Endothelial cell of umbilical vein (primary cell): ENCODE measurements around the gene RTEL1. TPM values are rescaled to one million over a fixed set of nuclear protein-coding genes. Genes with fewer than 3 reads are reported as not detected.

Experiments used
- BruUV-seq: library from RNA; stranded (reverse); fragments of 400-500 nt; replicated peaks from 2 replicates; lab custom pipeline; 2021; lab: Mats Ljungman, UMichigan
- CTCF ChIA-PET: fragments of 300-600, 350-600 bp; sonication (Branson Sonifier 250); formaldehyde crosslinking; loops from one replicate; lab custom pipeline; 2021; ENCODE audit warnings: antibody characterized with exemption, inconsistent platforms; lab: Charles Lee
- POLR2A ChIA-PET: fragments of 300-600, 350-600 bp; sonication (Branson Sonifier 250); formaldehyde crosslinking; loops from one replicate; lab custom pipeline; 2021; ENCODE audit warnings: antibody characterized with exemption, inconsistent platforms; lab: Charles Lee
- DNase-seq: peaks from one replicate; pipeline ENCODE4 v3.0.0-alpha.2; 2011; ENCODE audit warnings: low read depth, low spot score
- FAIRE-seq: peaks from 2 replicates; lab custom pipeline; 2011; peaks lifted over from hg19 to GRCh38; lab: Jason Lieb, UNC
- H2AFZ ChIP-seq: 2 replicates; pipeline ENCODE4 v1.6.0; 2012; ENCODE audit warnings: low read depth, low read length, control low read depth, inconsistent platforms
- H3K27ac ChIP-seq: 2 replicates; pipeline ENCODE4 v1.5.1; 2011; ENCODE audit warnings: low read depth, mild to moderate bottlenecking, control low read depth, low read length, moderate library complexity; ENCODE audit not compliant: insufficient read depth
- H3K27me3 ChIP-seq, 2 experiments: 2 replicates each; pipeline versions ENCODE4 v1.6.0 to v1.6.1; 2011; ENCODE audit warnings: low read length in 2 of 2, mixed read lengths in 1 of 2; ENCODE audit not compliant: control insufficient read depth in 2 of 2, insufficient read depth in 2 of 2
- H3K36me3 ChIP-seq, 2 experiments: 2 replicates in 1 of 2; 3 replicates in 1 of 2; pipeline ENCODE4 v1.5.1; 2011; ENCODE audit warnings: low read length in 2 of 2, mild to moderate bottlenecking in 1 of 2, moderate library complexity in 1 of 2; ENCODE audit not compliant: control insufficient read depth in 2 of 2, insufficient read depth in 2 of 2; ENCODE audit errors: extremely low read depth in 1 of 2
- H3K4me1 ChIP-seq: 3 replicates; pipeline ENCODE4 v1.5.1; 2011; ENCODE audit warnings: mild to moderate bottlenecking, low read length; ENCODE audit not compliant: control insufficient read depth, insufficient read depth; ENCODE audit errors: extremely low read depth
- H3K4me2 ChIP-seq: 2 replicates; pipeline ENCODE4 v1.6.1; 2011; ENCODE audit warnings: low read length, control low read depth, mixed read lengths; ENCODE audit not compliant: insufficient read depth
- H3K4me3 ChIP-seq, 3 experiments: fragments of 200-600 bp in 1 of 3; sonication (generic), shearing (Covaris generic) in 1 of 3; replicated peaks in 1 of 3; 2 replicates each; pipeline ENCODE4 v1.5.1; 2011 to 2016; ENCODE audit warnings: control low read depth in 3 of 3, low read length in 3 of 3, mild to moderate bottlenecking in 2 of 3, inconsistent platforms in 1 of 3, low read depth in 1 of 3, moderate library complexity in 1 of 3; ENCODE audit not compliant: insufficient read depth in 1 of 3
- H3K79me2 ChIP-seq: 2 replicates; pipeline ENCODE4 v1.6.0; 2012; ENCODE audit warnings: low read length, inconsistent platforms; ENCODE audit not compliant: control insufficient read depth, insufficient read depth
- H3K9ac ChIP-seq: replicated peaks from 2 replicates; pipeline ENCODE3; 2011; ENCODE audit warnings: low read length, control low read depth; ENCODE audit not compliant: insufficient read depth; ENCODE audit errors: extremely low read depth
- H3K9me1 ChIP-seq: replicated peaks from 3 replicates; pipeline ENCODE4 v1.6.0; 2011; ENCODE audit warnings: mild to moderate bottlenecking, low read length; ENCODE audit not compliant: control insufficient read depth, insufficient read depth; ENCODE audit errors: extremely low read depth
- H3K9me3 ChIP-seq: replicated peaks from 2 replicates; pipeline ENCODE4 v1.5.1; 2012; ENCODE audit warnings: low read length, inconsistent platforms; ENCODE audit not compliant: control insufficient read depth, insufficient read depth
- H4K20me1 ChIP-seq: replicated peaks from 2 replicates; pipeline ENCODE3; 2011; ENCODE audit warnings: mild to moderate bottlenecking, low read length; ENCODE audit not compliant: control insufficient read depth, insufficient read depth; ENCODE audit errors: extremely low read depth
- EZH2 ChIP-seq: IDR thresholded peaks from 2 replicates; pipeline ENCODE4 v1.6.1; 2012; ENCODE audit warnings: borderline replicate concordance, low read depth, mild to moderate bottlenecking, moderate library complexity, low read length, inconsistent platforms; ENCODE audit not compliant: severe bottlenecking
- FOS ChIP-seq: IDR thresholded peaks from 2 replicates; pipeline ENCODE4 v1.6.1; 2011; ENCODE audit warnings: mild to moderate bottlenecking, low read length, moderate library complexity, borderline replicate concordance; ENCODE audit not compliant: insufficient read depth
- GATA2 ChIP-seq: IDR thresholded peaks from 2 replicates; pipeline ENCODE4 v1.7.0; 2011; ENCODE audit warnings: low read depth, mild to moderate bottlenecking, moderate library complexity, mixed read lengths, low read length; ENCODE audit not compliant: insufficient read length, insufficient read depth
- JUN ChIP-seq: IDR thresholded peaks from 2 replicates; pipeline ENCODE4 v1.6.1; 2011; ENCODE audit warnings: borderline replicate concordance, low read depth; ENCODE audit not compliant: insufficient read length, insufficient read depth
- MYC ChIP-seq: IDR thresholded peaks from one replicate; pipeline ENCODE4 v1.6.1; 2011; ENCODE audit warnings: mild to moderate bottlenecking, low read depth, low read length
- POLR2A ChIP-seq: IDR thresholded peaks from 2 replicates; pipeline ENCODE4 v1.6.1; 2012; ENCODE audit warnings: low read depth, mild to moderate bottlenecking, control low read depth, low read length
- POLR2AphosphoS5 ChIP-seq: IDR thresholded peaks from 2 replicates; pipeline ENCODE4 v1.6.1; 2012; ENCODE audit warnings: low read depth, mild to moderate bottlenecking, control low read depth, low read length, moderate library complexity; ENCODE audit not compliant: insufficient read depth
- dilution Hi-C: fragments of 300-500 bp; cut with MboI; formaldehyde crosslinking; loops from one replicate; pipeline ENCODE4 v1.15.0; 2019; ENCODE audit warnings: low sequenced_read_pairs; ENCODE audit not compliant: extremely low pct_ligation_motif_present
- intact Hi-C: fragments of 100-400 bp; cut with micrococcal nuclease; formaldehyde crosslinking; loops from one replicate; pipeline ENCODE4 v1.10.0; 2022
- polyA plus RNA-seq, 4 experiments: library from polyadenylated mRNA; depleted of rRNA in 3 of 4; stranded (reverse) in 3 of 4; unstranded in 1 of 4; fragments of >200 nt; gene quantifications; 2 replicates each; pipeline versions ENCODE4 v1.2.1 to v1.2.3, GENCODE V29; 2011 to 2012; ENCODE audit warnings: missing spikeins in 1 of 4
- total RNA-seq: library from RNA; stranded (reverse); gene quantifications from 2 replicates; pipeline ENCODE4 v1.2.3, GENCODE V29; 2021
- TF ChIP-seq, protein P1 (sequence below), 2 donors: IDR thresholded peaks; 1 replicate in 1 of 2; 2 replicates in 1 of 2; pipeline ENCODE4 v1.5.1; 2011; ENCODE audit warnings: low read length in 2 of 2, mild to moderate bottlenecking in 2 of 2, moderate library complexity in 2 of 2, control low read depth in 1 of 2, inconsistent platforms in 1 of 2, low read depth in 1 of 2; ENCODE audit not compliant: insufficient read depth in 1 of 2; ENCODE audit errors: extremely low read depth in 1 of 2
- TF ChIP-seq, protein P2 (sequence below): IDR thresholded peaks from 2 replicates; pipeline ENCODE4 v1.6.1; 2011; ENCODE audit not compliant: insufficient read depth, insufficient read length

The RTEL1 gene
- total and polyA plus RNA-seq, 2 donors (not counting 3 experiments of a cell fraction or from before 2014, with no cell fraction given): 17.0 to 44.9 TPM

DNA sequence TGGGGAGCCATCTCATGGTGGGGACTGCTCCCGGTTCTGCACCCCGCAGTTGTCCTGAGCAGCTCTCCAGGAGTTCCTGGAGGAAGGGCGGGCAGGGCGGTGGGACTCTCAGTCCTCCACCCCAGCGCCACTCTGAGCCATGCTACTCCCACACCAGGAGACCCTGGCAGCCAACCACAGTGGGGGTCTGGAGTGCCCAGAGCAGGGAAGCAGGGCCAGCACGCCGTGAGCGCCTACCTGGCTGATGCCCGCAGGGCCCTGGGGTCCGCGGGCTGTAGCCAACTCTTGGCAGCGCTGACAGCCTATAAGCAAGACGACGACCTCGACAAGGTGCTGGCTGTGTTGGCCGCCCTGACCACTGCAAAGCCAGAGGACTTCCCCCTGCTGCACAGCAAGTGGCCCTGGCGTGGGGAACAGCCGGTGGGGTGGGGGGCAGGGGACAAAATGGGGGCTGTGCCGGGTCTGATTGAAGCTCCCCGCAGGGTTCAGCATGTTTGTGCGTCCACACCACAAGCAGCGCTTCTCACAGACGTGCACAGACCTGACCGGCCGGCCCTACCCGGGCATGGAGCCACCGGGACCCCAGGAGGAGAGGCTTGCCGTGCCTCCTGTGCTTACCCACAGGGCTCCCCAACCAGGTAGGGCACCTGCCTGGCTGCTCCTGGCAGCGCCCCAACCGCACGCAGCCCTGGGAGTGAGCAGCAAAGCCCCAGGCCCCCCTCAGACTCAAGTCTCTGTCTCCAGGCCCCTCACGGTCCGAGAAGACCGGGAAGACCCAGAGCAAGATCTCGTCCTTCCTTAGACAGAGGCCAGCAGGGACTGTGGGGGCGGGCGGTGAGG is 36.7 kb downstream of the RTEL1 start:
- BruUV-seq: no TSS peak

More for the DNA sequence above, 36.7 kb downstream of the RTEL1 start:
- TF ChIP-seq, protein P1, sequence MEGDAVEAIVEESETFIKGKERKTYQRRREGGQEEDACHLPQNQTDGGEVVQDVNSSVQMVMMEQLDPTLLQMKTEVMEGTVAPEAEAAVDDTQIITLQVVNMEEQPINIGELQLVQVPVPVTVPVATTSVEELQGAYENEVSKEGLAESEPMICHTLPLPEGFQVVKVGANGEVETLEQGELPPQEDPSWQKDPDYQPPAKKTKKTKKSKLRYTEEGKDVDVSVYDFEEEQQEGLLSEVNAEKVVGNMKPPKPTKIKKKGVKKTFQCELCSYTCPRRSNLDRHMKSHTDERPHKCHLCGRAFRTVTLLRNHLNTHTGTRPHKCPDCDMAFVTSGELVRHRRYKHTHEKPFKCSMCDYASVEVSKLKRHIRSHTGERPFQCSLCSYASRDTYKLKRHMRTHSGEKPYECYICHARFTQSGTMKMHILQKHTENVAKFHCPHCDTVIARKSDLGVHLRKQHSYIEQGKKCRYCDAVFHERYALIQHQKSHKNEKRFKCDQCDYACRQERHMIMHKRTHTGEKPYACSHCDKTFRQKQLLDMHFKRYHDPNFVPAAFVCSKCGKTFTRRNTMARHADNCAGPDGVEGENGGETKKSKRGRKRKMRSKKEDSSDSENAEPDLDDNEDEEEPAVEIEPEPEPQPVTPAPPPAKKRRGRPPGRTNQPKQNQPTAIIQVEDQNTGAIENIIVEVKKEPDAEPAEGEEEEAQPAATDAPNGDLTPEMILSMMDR (IDR thresholded peaks at IDR 0.05; ENCODE audit: extremely low read depth in 1 of 2, insufficient read depth in 1 of 2, low read depth in 1 of 2, low read length in 2 of 2): no peak
- TF ChIP-seq, protein P2, sequence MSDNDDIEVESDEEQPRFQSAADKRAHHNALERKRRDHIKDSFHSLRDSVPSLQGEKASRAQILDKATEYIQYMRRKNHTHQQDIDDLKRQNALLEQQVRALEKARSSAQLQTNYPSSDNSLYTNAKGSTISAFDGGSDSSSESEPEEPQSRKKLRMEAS: no peak
- TF ChIP-seq JUN (no peak), POLR2A (no peak), POLR2AphosphoS5 (no peak), EZH2 (no peak), GATA2 (no peak), FOS (no peak), MYC (no peak)
- Histone ChIP-seq H2AFZ (no peak overlapping the region), H3K27ac (no peak overlapping the region), H3K4me1 (peaks cover 34% of the 10 kb centered on the region), H3K4me2 (no peak overlapping the region), H3K36me3 (no peaks in the 10 kb centered on the region), H3K9ac (no peak overlapping the region), H3K79me2 (no peaks in the 10 kb centered on the region), H3K27me3 (no peaks in the 10 kb centered on the region), H3K4me3 (no peak overlapping the region), H3K9me1 (no peaks in the 10 kb centered on the region), H4K20me1 (no peaks in the 10 kb centered on the region), H3K9me3 (no peaks in the 10 kb centered on the region)
- ChIA-PET POLR2A (no interaction called here), CTCF (no interaction called here)
- intact Hi-C loops (loop anchor here (5.0 kb wide), 1 partner anchor 42 kb away; the partner anchor contains the start of genes LIME1 and SLC2A4RG), dilution Hi-C loops (no loop called here)
- DNase-seq (no peak), FAIRE-seq (no peak)
